ENCODE results near the gene ATG7. TPM values are rescaled to one million over a fixed set of nuclear protein-coding genes. Genes with fewer than 3 reads are reported as not detected.
"Not testable (repeated sequence)": the region's sequence is repeated elsewhere in the genome, so short reads cannot be mapped to it uniquely, and the experiment has no call there.

The ATG7 gene
- total RNA-seq, 1 experiment from 2014 or later: 56.1 TPM

- peaks cover 38% of the 10 kb centered on the region for H4K20me1 ChIP-seq (ENCODE audit: insufficient read depth)
- H3K27me3 ChIP-seq (ENCODE audit: insufficient read depth, low read depth): no peaks in the 10 kb centered on the region
- intact Hi-C loops (cut with micrococcal nuclease; ENCODE audit: unreplicated experiment): no loop called here
- no peak for DNase-seq
- no TSS peak for BruUV-seq (replicated peaks)
- ChIA-PET CTCF (no interaction called here), POLR2A (ENCODE audit: unreplicated experiment) (no interaction called here)
- H3K4me1 ChIP-seq (replicated peaks; ENCODE audit: insufficient read depth): peaks cover 28% of the 10 kb centered on the region
- H3K4me3 ChIP-seq: no peak overlapping the region
- peaks cover 84% of the 10 kb centered on the region for H3K79me2 ChIP-seq (ENCODE audit: low read depth)
- H3K9me3 ChIP-seq (ENCODE audit: insufficient read depth, low read depth): no peaks in the 10 kb centered on the region
- H2AFZ ChIP-seq: no peak overlapping the region
- no peak overlapping the region for H3K4me2 ChIP-seq
- TF ChIP-seq EZH2 (IDR thresholded peaks at IDR 0.05; ENCODE audit: low read depth) (no peak), CTCF (conservative IDR thresholded peaks at IDR 0.05) (no peak)
- H3K27ac ChIP-seq: peak overlapping the region; percentile 26
- no peaks in the 10 kb centered on the region for H3K36me3 ChIP-seq (ENCODE audit: low read depth)
- peaks cover 23% of the 10 kb centered on the region; the same call in 1 of the 2 replicates for H3F3A ChIP-seq (ENCODE audit: insufficient read depth, low read depth)
- H3K9me2 ChIP-seq (ENCODE audit: insufficient read depth): no peaks in the 10 kb centered on the region
These were observed 320.5 kb downstream of the ATG7 start for GRCh38 chr3:11592445-11593298.

- ChIA-PET POLR2A (ENCODE audit: unreplicated experiment) (no interaction called here), CTCF (no interaction called here)
- TF ChIP-seq CTCF (conservative IDR thresholded peaks at IDR 0.05) (no peak), EZH2 (IDR thresholded peaks at IDR 0.05; ENCODE audit: low read depth) (no peak)
- H3K9me3 ChIP-seq (ENCODE audit: insufficient read depth, low read depth): no peaks in the 10 kb centered on the region
- H3K4me1 ChIP-seq (replicated peaks; ENCODE audit: insufficient read depth): peaks cover 28% of the 10 kb centered on the region
- H3K27me3 ChIP-seq (ENCODE audit: insufficient read depth, low read depth): no peaks in the 10 kb centered on the region
- H3F3A ChIP-seq (ENCODE audit: insufficient read depth, low read depth): peaks cover 23% of the 10 kb centered on the region; the same call in 1 of the 2 replicates
- H3K4me3 ChIP-seq: no peak overlapping the region
- no TSS peak for BruUV-seq (replicated peaks)
- intact Hi-C loops (cut with micrococcal nuclease; ENCODE audit: unreplicated experiment): no loop called here
- no peaks in the 10 kb centered on the region for H3K36me3 ChIP-seq (ENCODE audit: low read depth)
- no peak overlapping the region for H2AFZ ChIP-seq
- H3K27ac ChIP-seq: no peak overlapping the region
- H3K4me2 ChIP-seq: no peak overlapping the region
- H3K9me2 ChIP-seq (ENCODE audit: insufficient read depth): no peaks in the 10 kb centered on the region
- peaks cover 30% of the 10 kb centered on the region for H4K20me1 ChIP-seq (ENCODE audit: insufficient read depth)
- DNase-seq: no peak
- H3K79me2 ChIP-seq (ENCODE audit: low read depth): peaks cover 84% of the 10 kb centered on the region
These were observed 321.3 kb downstream of the ATG7 start for GRCh38 chr3:11593318-11594034.

GRCh38 chr3:11595024-11595423, 322.8 kb downstream of the ATG7 start:
- DNase-seq; H3K27ac ChIP-seq; BruUV-seq (replicated peaks); POLR2A ChIA-PET (ENCODE audit: unreplicated experiment); CTCF ChIA-PET; H3K9me3 ChIP-seq (ENCODE audit: insufficient read depth, low read depth); H3K9me2 ChIP-seq (ENCODE audit: insufficient read depth); H3K36me3 ChIP-seq (ENCODE audit: low read depth); intact Hi-C loops (cut with micrococcal nuclease; ENCODE audit: unreplicated experiment); H3K27me3 ChIP-seq (ENCODE audit: insufficient read depth, low read depth); H3K4me3 ChIP-seq; H2AFZ ChIP-seq; H3K4me2 ChIP-seq: not testable (repeated sequence)
- peaks cover 27% of the 10 kb centered on the region for H3F3A ChIP-seq (ENCODE audit: insufficient read depth, low read depth)
- H3K4me1 ChIP-seq (replicated peaks; ENCODE audit: insufficient read depth): peaks cover 34% of the 10 kb centered on the region
- H4K20me1 ChIP-seq (ENCODE audit: insufficient read depth): peaks cover 25% of the 10 kb centered on the region
- H3K79me2 ChIP-seq (ENCODE audit: low read depth): peaks cover 77% of the 10 kb centered on the region

Measured in PC-9 (cell line).